Stomach (tissue), 4 donors: ENCODE results near the gene C1QTNF6.

Experiments used
- CTCF ChIP-seq, 7 experiments: fragments of 450-650 bp in 4 of 7; fragments of 200-600 bp in 3 of 7; sonication (generic) in 3 of 7; IDR thresholded peaks; one replicate each; pipeline ENCODE4 v1.5.1; 2016 to 2019; ENCODE audit warnings: antibody characterized with exemption in 7 of 7, control low read depth in 2 of 7, mild to moderate bottlenecking in 1 of 7
- POLR2A ChIP-seq, 4 donors: fragments of 450-650 bp; IDR thresholded peaks; one replicate each; pipeline ENCODE4 v1.6.1; 2016; ENCODE audit warnings: antibody characterized with exemption in 4 of 4, control low read depth in 2 of 4, mild to moderate bottlenecking in 1 of 4, moderate library complexity in 1 of 4
- POLR2AphosphoS5 ChIP-seq, 3 donors: sonication (generic); formaldehyde crosslinking; IDR thresholded peaks; one replicate each; pipeline ENCODE4 v1.6.1; 2016; ENCODE audit warnings: antibody characterized with exemption in 3 of 3

GRCh38 chr22:37213941-37214730 lies 26.1 kb upstream of the C1QTNF6 start:
- no peak for TF ChIP-seq CTCF (IDR thresholded peaks at IDR 0.05)
- TF ChIP-seq POLR2AphosphoS5 (IDR thresholded peaks at IDR 0.05): no peak
- no peak for TF ChIP-seq POLR2A (IDR thresholded peaks at IDR 0.05)
